BJ (cell line): ENCODE measurements around the gene GPATCH3. TPM values are rescaled to one million over a fixed set of nuclear protein-coding genes. Genes with fewer than 3 reads are reported as not detected.

Experiments used
- CTCF ChIA-PET: fragments of 350-600 bp; formaldehyde crosslinking; extraction: SDS; loops from one replicate; lab custom pipeline; 2021; ENCODE audit warnings: antibody characterized with exemption, inconsistent platforms; lab: Yijun Ruan, JAX
- POLR2A ChIA-PET: fragments of 300-600 bp; sonication (Branson Sonifier 250); formaldehyde crosslinking; extraction: SDS; loops from one replicate; lab custom pipeline; 2021; ENCODE audit warnings: antibody characterized with exemption; lab: Charles Lee
- DNase-seq: peaks from one replicate; pipeline ENCODE4 v3.0.0-alpha.2; 2011; ENCODE audit warnings: low read depth
- H3K27me3 ChIP-seq: 2 replicates; pipeline ENCODE4 v1.6.0; 2011; ENCODE audit warnings: low read length; ENCODE audit not compliant: control insufficient read depth, insufficient read depth
- H3K36me3 ChIP-seq: 2 replicates; pipeline ENCODE4 v1.5.1; 2011; ENCODE audit warnings: low read length; ENCODE audit not compliant: control insufficient read depth, insufficient read depth
- H3K4me3 ChIP-seq: 2 replicates; pipeline ENCODE4 v1.5.1; 2011; ENCODE audit warnings: low read depth, mild to moderate bottlenecking, control low read depth, low read length
- CTCF ChIP-seq: IDR thresholded peaks from 2 replicates; pipeline ENCODE4 v1.5.1; 2011; ENCODE audit warnings: low read depth, mild to moderate bottlenecking, control low read depth, inconsistent platforms, low read length, moderate library complexity; ENCODE audit not compliant: insufficient read depth
- polyA plus RNA-seq: library from polyadenylated mRNA; depleted of rRNA; stranded (reverse); fragments of >200 nt; gene quantifications from 2 replicates; pipeline ENCODE4 v1.2.3, GENCODE V29; 2011

GPATCH3 gene
- polyA plus RNA-seq, 1 experiment, result 12.2 TPM

GRCh38 chr1:26913754-26914619, 13.7 kb upstream of the GPATCH3 start, which contains the start of gene NR0B2:
TSS of gene NR0B2 (minus strand) at chr1:26913975. CDS start at chr1:26913940, 35 bp downstream.
- Histone ChIP-seq H3K4me3 (no peak within 1 kb of the TSS), H3K27me3 (peaks cover 2% of the 10 kb centered on the region), H3K36me3 (no peaks in the 10 kb centered on the region)
- DNase-seq, result no peak
- POLR2A ChIA-PET, result interaction anchor here (0.7 kb wide), 1 partner anchor 34 kb away, joined by 5 read pairs; no protein-coding TSS in a partner anchor
- TF ChIP-seq CTCF, result no peak
- CTCF ChIA-PET, result interaction anchor here (1.0 kb wide), 1 partner anchor 27 kb away, joined by 3 read pairs; no protein-coding TSS in a partner anchor

- Histone ChIP-seq H3K36me3 (no peaks in the 10 kb centered on the region), H3K27me3 (peaks cover 2% of the 10 kb centered on the region), H3K4me3 (no peak overlapping the region)
- no peak for TF ChIP-seq CTCF
- no peak for DNase-seq
- CTCF ChIA-PET, result interaction anchor here (0.8 to 1.0 kb wide), 2 partner anchors 26 to 31 kb away, joined by 3 read pairs; no protein-coding TSS in a partner anchor
- POLR2A ChIA-PET, result no interaction called here
These were observed 13.1 kb upstream of the GPATCH3 start for GRCh38 chr1:26913389-26913753.

- Histone ChIP-seq H3K4me3 (no peak overlapping the region), H3K27me3 (peaks cover 2% of the 10 kb centered on the region), H3K36me3 (no peaks in the 10 kb centered on the region)
- no peak for DNase-seq
- ChIA-PET POLR2A (no interaction called here), CTCF (no interaction called here)
- TF ChIP-seq CTCF, result no peak
These were observed 11.9 kb upstream of the GPATCH3 start for GRCh38 chr1:26912147-26912490.

GRCh38 chr1:26911399-26912146, 11.3 kb upstream of the GPATCH3 start:
- CTCF ChIA-PET, result no interaction called here
- POLR2A ChIA-PET, result no interaction called here
- H3K27me3 ChIP-seq, result peaks cover 2% of the 10 kb centered on the region
- H3K4me3 ChIP-seq, result no peak overlapping the region
- no peaks in the 10 kb centered on the region for H3K36me3 ChIP-seq
- TF ChIP-seq CTCF, result no peak
- no peak for DNase-seq
